ENCODE data around the gene TKT. TPM values are rescaled to one million over a fixed set of nuclear protein-coding genes. Genes with fewer than 3 reads are reported as not detected.

Gene TKT
- total and polyA plus RNA-seq, 2 of the 8 experiments (the other 6 are each of a cell fraction or from before 2014, with no cell fraction given) = 418 to 986 TPM

DNA sequence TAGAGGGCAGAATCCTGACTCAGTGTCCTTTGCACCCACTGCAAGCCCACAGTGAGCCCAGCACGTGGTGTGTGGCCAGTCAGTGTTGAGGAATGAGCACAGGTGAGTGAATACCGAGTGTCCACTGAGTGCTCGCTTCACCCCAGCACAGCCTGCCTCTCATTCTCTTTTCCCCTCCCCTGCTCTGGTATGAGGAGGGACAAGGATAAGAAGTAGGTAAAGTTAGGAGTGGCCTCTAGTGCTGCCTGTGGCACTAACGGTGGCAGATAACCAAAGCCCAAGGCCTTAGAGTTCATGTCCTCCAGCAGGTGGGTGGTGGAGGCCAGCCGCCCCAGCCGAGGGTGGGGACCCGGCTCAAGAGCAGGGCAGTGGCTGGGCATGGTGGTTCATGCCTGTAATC, 56.8 kb downstream of the TKT start (continued):
- no peak for TF ChIP-seq SRF (IDR thresholded peaks at IDR 0.05; ENCODE audit: low read depth, low read length)
- TF ChIP-seq, protein P1, sequence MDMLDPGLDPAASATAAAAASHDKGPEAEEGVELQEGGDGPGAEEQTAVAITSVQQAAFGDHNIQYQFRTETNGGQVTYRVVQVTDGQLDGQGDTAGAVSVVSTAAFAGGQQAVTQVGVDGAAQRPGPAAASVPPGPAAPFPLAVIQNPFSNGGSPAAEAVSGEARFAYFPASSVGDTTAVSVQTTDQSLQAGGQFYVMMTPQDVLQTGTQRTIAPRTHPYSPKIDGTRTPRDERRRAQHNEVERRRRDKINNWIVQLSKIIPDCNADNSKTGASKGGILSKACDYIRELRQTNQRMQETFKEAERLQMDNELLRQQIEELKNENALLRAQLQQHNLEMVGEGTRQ (IDR thresholded peaks at IDR 0.05; ENCODE audit: low read length) = no peak

Data from H1 (cell line).